M059J (cell line): ENCODE results near the gene OSBPL3. TPM values are rescaled to one million over a fixed set of nuclear protein-coding genes. Genes with fewer than 3 reads are reported as not detected.

Source experiments
- DNase-seq: peaks from one replicate; pipeline ENCODE4 v3.0.0-alpha.2; 2012; ENCODE audit warnings: low read depth
- total RNA-seq: library from RNA; depleted of rRNA; stranded (reverse); fragments of >200 nt; shearing (Covaris generic); gene quantifications from 2 replicates; pipeline ENCODE4 v1.2.3, GENCODE V29; 2014; rRNA removed

The OSBPL3 gene
- total RNA-seq, 1 experiment from 2014 or later = 15.4 TPM

- DNase-seq = no peak
Measured at GRCh38 chr7:24763303-24763901, 216.6 kb downstream of the OSBPL3 start.

GRCh38 chr7:24762771-24763170, 217.2 kb downstream of the OSBPL3 start:
- DNase-seq = no peak

GRCh38 chr7:24760968-24761367, 219.0 kb downstream of the OSBPL3 start:
- DNase-seq = no peak

DNA sequence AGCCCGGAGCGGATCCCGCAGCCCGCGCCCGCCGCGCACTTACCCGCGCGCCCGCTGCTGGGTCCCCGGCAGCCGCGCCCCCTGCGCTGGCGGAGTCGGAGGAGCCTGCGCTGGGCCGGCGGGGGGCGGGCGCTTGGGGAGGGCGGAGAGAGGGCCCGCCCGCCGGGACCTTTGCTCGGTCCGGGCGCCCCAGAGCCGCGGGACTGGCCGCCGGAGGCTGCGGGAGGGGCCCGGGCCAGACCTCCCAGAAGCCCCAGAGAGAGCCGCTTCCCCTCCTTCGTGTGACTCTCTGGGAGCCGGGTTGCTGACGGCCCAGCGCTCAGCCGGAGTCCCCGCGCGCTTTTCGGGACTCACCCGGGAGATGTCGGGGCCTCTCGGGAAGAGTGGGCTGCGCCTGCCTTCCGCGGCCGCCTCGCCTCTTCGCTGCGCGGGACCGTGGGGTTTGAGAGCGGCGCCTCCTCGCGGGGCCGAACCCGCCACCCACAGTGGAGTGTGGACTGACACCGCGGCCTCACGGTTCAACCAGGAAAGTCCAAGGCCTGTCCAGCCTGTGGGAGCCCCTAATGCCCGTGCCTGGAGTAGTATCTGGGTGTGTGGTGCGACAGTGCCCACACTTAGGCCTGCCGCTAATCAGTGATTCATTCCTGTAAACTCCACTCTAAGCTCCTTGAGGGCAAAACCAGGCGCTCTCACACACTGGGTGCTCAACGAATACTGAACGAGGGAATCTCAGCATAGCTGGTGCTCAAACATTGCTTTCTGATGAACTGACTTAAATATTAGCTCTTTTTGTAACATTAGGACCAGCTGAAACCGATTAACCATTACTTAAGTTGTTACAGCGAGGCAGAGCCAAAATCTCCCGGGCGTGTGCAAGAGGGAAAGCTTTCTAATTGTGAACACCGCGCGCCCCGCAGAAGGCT, 222.4 kb downstream of the OSBPL3 start, which contains the start of gene GSDME:
Gene GSDME, minus strand, starts transcription at position 112 of the 923 bp plus-strand sequence. CDS start 7,690 bp downstream, outside the sequence.
- peak; percentile 81 for DNase-seq

DNA sequence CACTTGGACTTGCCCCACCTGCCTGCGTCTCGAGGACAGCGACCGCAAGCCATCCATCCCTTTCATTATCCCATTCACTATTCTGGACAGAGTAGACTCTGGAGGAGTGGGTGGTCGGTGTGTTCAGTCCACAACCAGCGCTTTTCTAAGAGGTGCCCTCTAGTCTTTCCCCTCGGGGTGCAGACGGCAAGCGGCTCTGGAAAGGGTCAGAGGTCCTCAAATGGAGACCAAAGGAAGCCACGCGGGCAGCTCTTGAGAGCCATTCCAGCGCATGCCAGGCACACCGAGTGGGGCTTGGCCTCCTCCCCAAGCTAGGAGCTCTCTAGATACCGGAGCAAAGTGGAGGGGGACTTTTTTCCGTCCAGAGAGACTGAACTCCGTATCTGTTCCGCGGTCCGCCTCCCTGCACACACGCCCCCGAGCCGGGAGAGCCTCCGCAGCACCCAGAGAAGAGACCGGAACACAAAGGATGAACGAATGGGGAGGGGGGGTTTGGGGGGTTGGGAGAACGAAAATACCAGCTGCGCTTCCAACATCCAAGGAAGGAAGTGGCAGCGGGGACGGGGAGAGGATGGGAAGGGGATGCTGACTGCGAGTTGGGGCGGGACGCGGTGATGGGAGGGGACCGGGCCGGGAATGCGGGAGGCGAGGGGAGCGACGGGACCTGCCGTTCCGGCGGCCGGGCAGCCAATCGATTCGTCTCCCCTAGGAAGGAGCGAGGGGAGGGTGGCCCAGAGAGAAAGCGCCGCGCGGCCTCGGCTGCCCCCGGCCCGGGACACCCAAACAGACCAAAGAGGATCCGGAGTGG, 223.2 kb downstream of the OSBPL3 start:
- peak; percentile 73 for DNase-seq

- DNase-seq = peak; percentile 93
Measured at GRCh38 chr7:24755541-24756407, 224.2 kb downstream of the OSBPL3 start.

DNA sequence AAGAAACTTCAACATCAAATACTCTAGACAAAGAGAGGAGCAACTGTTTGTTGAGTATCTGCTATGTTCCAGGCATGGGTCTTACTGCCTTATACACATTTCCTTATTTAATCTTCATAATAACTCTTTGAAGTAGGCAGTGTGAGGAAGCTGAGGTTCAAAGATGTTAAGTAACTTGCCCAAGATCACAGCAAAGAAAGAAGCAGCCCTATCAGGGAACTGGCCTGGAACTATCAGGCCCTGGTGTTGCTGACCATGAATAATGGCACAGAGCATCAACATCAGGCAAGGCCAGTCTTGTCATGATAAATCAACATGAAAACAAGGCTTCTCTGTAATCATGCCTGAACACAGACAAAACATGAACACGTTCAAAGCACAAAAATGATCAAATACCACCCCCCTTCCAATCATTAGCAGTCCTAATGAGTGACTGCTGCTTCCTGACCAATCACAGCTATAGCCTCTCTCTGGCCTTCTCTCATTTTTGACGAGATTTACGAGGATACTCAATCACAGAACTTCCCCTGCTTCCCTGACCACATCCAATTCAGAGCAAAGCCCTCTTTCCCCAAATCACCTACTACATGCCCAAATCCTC, 225.0 kb downstream of the OSBPL3 start:
- peak; percentile 11 for DNase-seq

DNA sequence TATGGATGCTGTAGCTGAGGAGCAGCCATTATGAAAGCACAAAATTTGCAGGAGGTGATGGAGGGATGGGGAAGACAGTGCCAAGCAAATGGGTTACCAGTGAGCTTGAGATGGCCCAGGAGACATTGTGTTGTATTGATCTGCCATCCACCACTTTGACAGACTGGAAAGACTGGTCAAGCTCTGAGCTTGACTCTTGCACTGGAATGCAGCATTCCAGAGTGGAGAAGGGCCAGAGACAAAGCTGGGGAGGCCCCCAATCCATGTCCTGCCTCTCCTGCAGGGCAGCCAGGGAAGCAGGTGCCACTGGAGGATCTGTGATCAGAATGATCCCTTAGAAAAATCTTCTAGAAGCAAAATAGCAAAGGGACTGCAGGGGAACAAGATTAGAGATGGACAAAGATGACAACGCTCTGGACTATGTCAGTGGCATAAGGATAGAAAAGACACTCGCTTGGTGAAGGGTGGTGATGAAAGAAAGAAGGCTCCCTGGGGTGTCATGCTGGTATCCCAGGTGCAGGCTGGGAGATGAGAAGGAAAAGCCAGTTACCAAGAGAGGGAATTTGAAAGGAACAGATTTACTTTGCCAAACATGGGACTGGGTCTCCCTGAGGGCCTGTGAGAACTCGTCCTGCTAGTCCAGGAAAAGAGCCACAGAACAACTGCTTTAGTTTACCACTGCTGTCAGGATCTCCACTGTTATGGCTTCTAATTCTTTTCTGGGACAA, 227.7 kb downstream of the OSBPL3 start:
- no peak for DNase-seq

GRCh38 chr7:24751484-24751883, 228.5 kb downstream of the OSBPL3 start:
- DNase-seq = no peak

DNA sequence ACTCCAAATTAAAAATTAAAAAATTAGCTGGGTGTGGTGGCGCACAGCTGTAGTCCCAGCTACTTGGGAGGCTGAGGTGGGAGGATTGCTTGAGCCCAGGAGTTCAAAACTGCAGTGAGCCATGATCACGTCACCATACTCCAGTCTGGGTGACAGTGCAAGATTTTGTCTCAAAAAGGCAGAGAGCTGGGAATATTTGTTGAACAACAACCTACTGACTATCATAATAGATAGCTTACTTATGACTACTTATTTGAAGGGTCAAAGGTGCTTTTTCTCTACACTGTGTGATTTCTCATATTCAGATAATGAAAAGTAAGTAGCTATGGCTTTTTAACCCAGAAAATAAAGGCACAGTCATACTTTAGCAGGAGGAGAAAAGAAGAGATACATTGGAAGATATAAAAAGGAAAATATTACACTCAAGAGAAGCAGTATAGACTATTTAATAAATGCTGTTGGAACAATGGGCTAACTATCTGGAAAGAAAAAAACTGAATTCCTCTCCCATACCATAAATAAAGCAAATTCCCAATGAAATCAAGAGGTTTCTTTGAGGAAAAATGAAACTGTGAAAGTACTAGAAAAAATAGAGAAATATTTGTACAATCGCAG, 229.4 kb downstream of the OSBPL3 start:
- no peak for DNase-seq

DNA sequence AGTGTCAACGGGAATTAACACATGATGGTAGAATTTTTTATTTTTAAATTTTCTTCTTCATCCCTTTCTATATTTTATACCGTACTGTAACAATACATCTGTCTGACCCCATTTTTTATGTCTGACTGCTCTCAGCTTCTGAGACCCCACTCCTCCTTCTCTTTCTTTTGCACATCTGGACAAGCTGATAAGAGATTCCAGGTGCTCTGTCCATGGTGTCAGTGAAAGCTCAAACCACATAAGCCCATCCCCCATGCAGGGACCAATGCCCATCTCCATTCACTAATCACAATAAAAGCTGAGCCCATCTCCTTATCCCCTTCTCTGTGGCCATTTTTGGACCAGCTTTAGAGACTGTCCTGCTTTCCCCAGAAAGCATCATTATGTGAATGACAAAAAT, 231.5 kb downstream of the OSBPL3 start:
- DNase-seq = no peak

Other genes with a start within 250 kb of the OSBPL3 start
- gene GSDME, start 222.7 kb downstream of the OSBPL3 start, total RNA-seq = 17.4 and 24.8 TPM in 2 replicates
- gene CYCS, start 145.1 kb upstream of the OSBPL3 start, total RNA-seq = 111 and 215 TPM in 2 replicates
- not detected in 2 replicates for gene NPVF, start 248.3 kb upstream of the OSBPL3 start, total RNA-seq